Measurements from ENCODE around the gene SLC12A8. TPM values are rescaled to one million over a fixed set of nuclear protein-coding genes. Genes with fewer than 3 reads are reported as not detected.

The SLC12A8 gene
- total and polyA plus RNA-seq, 2 of the 13 experiments (the other 11 are each of a cell fraction or from before 2014, with no cell fraction given) = 0.44 to 0.71 TPM

GRCh38 chr3:125061646-125062045 lies 150.9 kb downstream of the SLC12A8 start:
- CTCF ChIA-PET (ENCODE audit: low intra/inter-chr PET ratio, low total read pairs) = no interaction called here
- Histone ChIP-seq H4K20me1 (ENCODE audit: insufficient read depth, low read length) (no peaks in the 10 kb centered on the region), H3K4me2 (ENCODE audit: low read depth, low read length) (no peak overlapping the region; the same call in 1 of the 2 replicates), H3K4me3 (replicated peaks in 1 of 3; ENCODE audit: insufficient read depth in 1 of 3, low read depth in 2 of 3, low read length in 3 of 3) (no peak overlapping the region), H3K4me1 (ENCODE audit: insufficient read depth, low read length) (peaks cover 70% of the 10 kb centered on the region), H3K9me3 (ENCODE audit: low read length) (no peaks in the 10 kb centered on the region), H3K79me2 (ENCODE audit: insufficient read depth, low read length) (no peaks in the 10 kb centered on the region), H3K27me3 (ENCODE audit: control insufficient read depth in 1 of 2, insufficient read depth in 2 of 2, low read length in 2 of 2) (peaks cover 0 to 26% of the 10 kb centered on the region in 2 experiments; a peak in 4 of 5 replicates), H2AFZ (ENCODE audit: low read length) (no peak overlapping the region), H3K27ac (ENCODE audit: extremely low read length, insufficient read depth, low read length) (no peak overlapping the region), H3K9ac (ENCODE audit: insufficient read depth, low read depth, low read length) (no peak overlapping the region), H3K36me3 (replicated peaks in 1 of 2; ENCODE audit: control insufficient read depth in 1 of 2, insufficient read depth in 2 of 2, low read length in 2 of 2) (no peaks in the 10 kb centered on the region)
- FAIRE-seq = no peak
- no peak for DNase-seq (ENCODE audit: low spot score)
- in situ Hi-C loops (cut with HindIII; ENCODE audit: extremely low pct_ligation_motif_present, low pct_unique_long_range_greater_than_20kb) (no loop called here), intact Hi-C loops (cut with micrococcal nuclease; ENCODE audit: unreplicated experiment) (no loop called here)
- POLR2A ChIA-PET = interaction anchor here (2.3 to 2.7 kb wide), 2 partner anchors 8 to 59 kb away, joined by 17 to 55 read pairs; no protein-coding TSS in a partner anchor
- no peak for ATAC-seq
- no peak for TF ChIP-seq ZNF510 (CRISPR knock-in tag; IDR thresholded peaks at IDR 0.05; ENCODE audit: low read depth)
- no peak for TF ChIP-seq ZNF230 (CRISPR knock-in tag; IDR thresholded peaks at IDR 0.05)
- TF ChIP-seq SRSF1 (optimal IDR thresholded peaks at IDR 0.05; ENCODE audit: low read depth, low read length) = no peak
- TF ChIP-seq, protein P1, sequence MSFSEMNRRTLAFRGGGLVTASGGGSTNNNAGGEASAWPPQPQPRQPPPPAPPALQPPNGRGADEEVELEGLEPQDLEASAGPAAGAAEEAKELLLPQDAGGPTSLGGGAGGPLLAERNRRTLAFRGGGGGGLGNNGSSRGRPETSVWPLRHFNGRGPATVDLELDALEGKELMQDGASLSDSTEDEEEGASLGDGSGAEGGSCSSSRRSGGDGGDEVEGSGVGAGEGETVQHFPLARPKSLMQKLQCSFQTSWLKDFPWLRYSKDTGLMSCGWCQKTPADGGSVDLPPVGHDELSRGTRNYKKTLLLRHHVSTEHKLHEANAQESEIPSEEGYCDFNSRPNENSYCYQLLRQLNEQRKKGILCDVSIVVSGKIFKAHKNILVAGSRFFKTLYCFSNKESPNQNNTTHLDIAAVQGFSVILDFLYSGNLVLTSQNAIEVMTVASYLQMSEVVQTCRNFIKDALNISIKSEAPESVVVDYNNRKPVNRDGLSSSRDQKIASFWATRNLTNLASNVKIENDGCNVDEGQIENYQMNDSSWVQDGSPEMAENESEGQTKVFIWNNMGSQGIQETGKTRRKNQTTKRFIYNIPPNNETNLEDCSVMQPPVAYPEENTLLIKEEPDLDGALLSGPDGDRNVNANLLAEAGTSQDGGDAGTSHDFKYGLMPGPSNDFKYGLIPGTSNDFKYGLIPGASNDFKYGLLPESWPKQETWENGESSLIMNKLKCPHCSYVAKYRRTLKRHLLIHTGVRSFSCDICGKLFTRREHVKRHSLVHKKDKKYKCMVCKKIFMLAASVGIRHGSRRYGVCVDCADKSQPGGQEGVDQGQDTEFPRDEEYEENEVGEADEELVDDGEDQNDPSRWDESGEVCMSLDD (CRISPR knock-in tag; IDR thresholded peaks at IDR 0.05; ENCODE audit: borderline replicate concordance) = no peak
- no peak for TF ChIP-seq ZNF264 (CRISPR knock-in tag; IDR thresholded peaks at IDR 0.05)
- TF ChIP-seq ZNF256 (CRISPR knock-in tag; conservative IDR thresholded peaks at IDR 0.05) = no peak
- WGBS (ENCODE audit: low lambda C conversion rate) = 86% methylated on average over 5 of the region's 5 CpGs
- BruUV-seq (replicated peaks) = no TSS peak

DNA sequence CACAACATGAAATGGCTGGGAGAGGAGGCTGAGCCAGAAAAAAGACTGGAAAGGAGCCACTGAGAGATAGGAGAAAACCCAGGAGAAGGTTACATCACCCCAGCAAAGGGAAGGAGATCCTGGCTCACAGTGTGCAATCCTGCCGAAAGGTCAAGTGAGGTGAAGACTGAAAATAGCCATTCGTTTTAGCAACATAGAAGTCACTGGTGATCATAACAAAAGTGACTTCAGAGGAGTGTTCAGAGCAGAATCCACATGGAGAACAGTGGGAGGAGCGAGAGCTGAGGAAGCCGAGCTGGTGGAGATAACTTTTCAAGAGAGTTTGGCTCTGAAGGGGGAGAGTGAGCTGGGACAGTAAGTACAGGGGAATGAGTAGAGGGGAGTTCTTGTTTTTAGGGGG lies 151.4 kb downstream of the SLC12A8 start:
- WGBS (ENCODE audit: low lambda C conversion rate) = 66% methylated on average over 4 of the region's 4 CpGs
- Histone ChIP-seq H3K4me3 (replicated peaks in 1 of 3; ENCODE audit: insufficient read depth in 1 of 3, low read depth in 2 of 3, low read length in 3 of 3) (no peak overlapping the region), H3K79me2 (ENCODE audit: insufficient read depth, low read length) (no peaks in the 10 kb centered on the region), H3K27me3 (ENCODE audit: control insufficient read depth in 1 of 2, insufficient read depth in 2 of 2, low read length in 2 of 2) (peaks cover 0 to 30% of the 10 kb centered on the region in 2 experiments; a peak in 4 of 5 replicates), H4K20me1 (ENCODE audit: insufficient read depth, low read length) (no peaks in the 10 kb centered on the region), H3K4me2 (ENCODE audit: low read depth, low read length) (no peak overlapping the region; the same call in 1 of the 2 replicates), H3K9me3 (ENCODE audit: low read length) (no peaks in the 10 kb centered on the region), H3K36me3 (replicated peaks in 1 of 2; ENCODE audit: control insufficient read depth in 1 of 2, insufficient read depth in 2 of 2, low read length in 2 of 2) (no peaks in the 10 kb centered on the region), H3K4me1 (ENCODE audit: insufficient read depth, low read length) (peaks cover 75% of the 10 kb centered on the region), H3K9ac (ENCODE audit: insufficient read depth, low read depth, low read length) (no peak overlapping the region), H2AFZ (ENCODE audit: low read length) (no peak overlapping the region), H3K27ac (ENCODE audit: extremely low read length, insufficient read depth, low read length) (no peak overlapping the region)
- no TSS peak for BruUV-seq (replicated peaks)
- TF ChIP-seq SAFB2 (CRISPR knock-in tag; IDR thresholded peaks at IDR 0.05; ENCODE audit: borderline replicate concordance, low read depth) = no peak
- TF ChIP-seq ZNF256 (CRISPR knock-in tag; conservative IDR thresholded peaks at IDR 0.05) = no peak
- TF ChIP-seq TRIM24 (CRISPR knock-in tag; IDR thresholded peaks at IDR 0.05) = no peak
- TF ChIP-seq, protein P2, sequence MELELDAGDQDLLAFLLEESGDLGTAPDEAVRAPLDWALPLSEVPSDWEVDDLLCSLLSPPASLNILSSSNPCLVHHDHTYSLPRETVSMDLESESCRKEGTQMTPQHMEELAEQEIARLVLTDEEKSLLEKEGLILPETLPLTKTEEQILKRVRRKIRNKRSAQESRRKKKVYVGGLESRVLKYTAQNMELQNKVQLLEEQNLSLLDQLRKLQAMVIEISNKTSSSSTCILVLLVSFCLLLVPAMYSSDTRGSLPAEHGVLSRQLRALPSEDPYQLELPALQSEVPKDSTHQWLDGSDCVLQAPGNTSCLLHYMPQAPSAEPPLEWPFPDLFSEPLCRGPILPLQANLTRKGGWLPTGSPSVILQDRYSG (CRISPR knock-in tag; IDR thresholded peaks at IDR 0.05) = no peak
- TF ChIP-seq RORA (CRISPR knock-in tag; IDR thresholded peaks at IDR 0.05) = no peak
- TF ChIP-seq PHF21A (CRISPR knock-in tag; IDR thresholded peaks at IDR 0.05) = no peak
- no peak for TF ChIP-seq MAFK (conservative IDR thresholded peaks at IDR 0.05 in 1 of 2, IDR thresholded peaks at IDR 0.05 in 1 of 2; ENCODE audit: low read length in 2 of 2)
- no peak for TF ChIP-seq SATB2 (CRISPR knock-in tag; IDR thresholded peaks at IDR 0.05)
- no peak for TF ChIP-seq SOX6 (IDR thresholded peaks at IDR 0.05)
- TF ChIP-seq SOX6 (CRISPR knock-in tag; IDR thresholded peaks at IDR 0.05) = no peak
- TF ChIP-seq IRF2 (CRISPR knock-in tag; IDR thresholded peaks at IDR 0.05) = no peak
- ATAC-seq (no peak), DNase-seq (ENCODE audit: low spot score) (no peak), FAIRE-seq (no peak)
- POLR2A ChIA-PET = no interaction called here
- CTCF ChIA-PET (ENCODE audit: low intra/inter-chr PET ratio, low total read pairs) = no interaction called here
- in situ Hi-C loops (cut with HindIII; ENCODE audit: extremely low pct_ligation_motif_present, low pct_unique_long_range_greater_than_20kb) (no loop called here), intact Hi-C loops (cut with micrococcal nuclease; ENCODE audit: unreplicated experiment) (no loop called here)

Measured in HepG2 (cell line).